NK-92 (cell line): ENCODE measurements around the gene L3MBTL1.
"Not testable (repeated sequence)": the region's sequence is repeated elsewhere in the genome, so short reads cannot be mapped to it uniquely, and the experiment has no call there.

Experiments
- DNase-seq: peaks from one replicate; lab custom pipeline; 2025; ENCODE audit not compliant: unreplicated experiment; lab: John Stamatoyannopoulos, UW

L3MBTL1 gene

GRCh38 chr20:43584448-43585136 lies 77.1 kb downstream of the L3MBTL1 start:
- DNase-seq, result no peak

DNA sequence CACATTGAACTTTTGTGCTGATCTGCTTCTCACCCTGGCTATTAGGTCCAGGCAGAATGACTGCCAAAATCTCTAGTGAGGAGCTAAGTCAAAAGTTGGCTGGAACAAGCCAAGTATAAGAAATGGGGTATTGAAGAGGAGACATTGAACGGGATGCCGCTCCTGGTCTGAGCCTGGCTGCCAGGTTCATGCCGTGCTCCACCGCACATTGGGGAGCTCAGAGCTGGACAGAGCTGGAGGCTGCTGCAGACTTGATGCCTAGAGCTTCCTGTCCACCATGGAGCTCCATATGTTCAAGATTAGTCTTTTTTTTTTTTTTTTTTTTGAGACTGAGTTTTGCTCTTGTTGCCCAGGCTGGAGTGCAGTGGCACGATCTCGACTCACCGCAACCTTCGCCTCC lies 79.1 kb downstream of the L3MBTL1 start:
- DNase-seq, result no peak

GRCh38 chr20:43588526-43588925 lies 81.0 kb downstream of the L3MBTL1 start:
- not testable (repeated sequence) for DNase-seq

GRCh38 chr20:43590036-43590391 lies 82.5 kb downstream of the L3MBTL1 start:
- DNase-seq, result no peak

DNA sequence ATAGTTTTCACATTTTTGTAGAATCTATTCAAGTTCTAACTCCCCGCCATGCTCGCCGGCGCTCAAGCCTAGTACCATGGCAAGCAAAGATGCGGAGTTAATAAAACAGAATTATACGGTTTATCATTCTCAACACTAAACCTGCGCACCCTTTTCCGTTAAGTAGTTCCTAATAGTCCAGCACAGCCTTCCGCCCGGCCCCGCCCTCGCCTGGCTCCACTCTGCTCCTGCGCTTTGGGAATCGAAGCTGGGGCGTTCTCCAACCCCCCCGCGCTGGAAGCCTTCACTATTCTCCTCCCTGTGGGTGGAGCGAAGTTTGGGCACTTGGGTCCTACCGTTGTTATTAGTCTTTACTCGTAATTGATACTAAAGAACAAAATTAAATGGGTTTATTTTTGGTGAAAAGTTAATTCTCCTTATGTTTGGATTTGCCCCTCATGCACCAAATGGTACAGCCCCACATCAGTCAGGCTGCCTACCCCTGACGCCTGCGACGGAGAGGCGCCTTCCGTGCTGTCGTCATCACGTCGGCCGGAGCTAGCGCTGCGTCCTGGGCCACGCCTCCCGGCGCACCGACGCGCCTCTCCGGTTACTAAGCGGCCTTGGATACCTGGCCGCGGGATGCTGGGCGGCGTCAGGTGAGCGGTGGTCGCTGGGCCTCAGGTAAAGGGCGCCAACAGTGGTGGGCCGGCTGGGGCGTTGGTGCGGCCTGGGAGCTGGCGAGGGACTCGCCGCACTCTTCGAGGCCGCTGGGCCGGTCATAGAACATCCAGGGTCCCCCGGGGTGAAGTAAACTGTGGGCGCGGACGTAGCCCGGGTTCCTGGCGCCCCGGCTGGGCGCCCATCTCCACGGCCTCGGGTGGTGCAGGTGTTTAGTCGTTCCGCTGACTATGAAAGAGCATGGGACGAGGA lies 83.2 kb downstream of the L3MBTL1 start, which contains the start of gene IFT52:
TSS of gene IFT52 (plus strand) at position 546 of the 912 bp plus-strand sequence. CDS start 3,762 bp downstream, outside the sequence.
- peak; percentile 45 for DNase-seq
